GM21447 (cell line): ENCODE measurements around the gene FUT6.

Experiments used
- ATAC-seq: cut with Tn5 transposase; IDR thresholded peaks from one replicate; pipeline ENCODE4 v1.9.1; 2021; ENCODE audit not compliant: unreplicated experiment

FUT6 gene

GRCh38 chr19:5828661-5829566 is 10.6 kb downstream of the FUT6 start:
- no peak for ATAC-seq

- ATAC-seq: peak; percentile 59
Measured at GRCh38 chr19:5827891-5828660, 11.4 kb downstream of the FUT6 start.

GRCh38 chr19:5827342-5827890 is 12.1 kb downstream of the FUT6 start:
- no peak for ATAC-seq

- no peak for ATAC-seq
Measured at GRCh38 chr19:5826531-5827341, 12.8 kb downstream of the FUT6 start.

- no peak for ATAC-seq
Measured at GRCh38 chr19:5825178-5825577, 14.3 kb downstream of the FUT6 start.

GRCh38 chr19:5824751-5825150 is 14.8 kb downstream of the FUT6 start:
- ATAC-seq: no peak

- ATAC-seq: no peak
Measured at GRCh38 chr19:5823579-5824281, 15.8 kb downstream of the FUT6 start.

- no peak for ATAC-seq
Measured at GRCh38 chr19:5822181-5822844, 17.2 kb downstream of the FUT6 start.

- no peak for ATAC-seq
Measured at GRCh38 chr19:5821521-5822180, 17.9 kb downstream of the FUT6 start.

GRCh38 chr19:5820785-5821184 is 18.7 kb downstream of the FUT6 start:
- ATAC-seq: no peak

- ATAC-seq: no peak
Measured at GRCh38 chr19:5818594-5818993, 20.9 kb downstream of the FUT6 start.

- ATAC-seq: no peak
Measured at GRCh38 chr19:5817218-5817617, 22.3 kb downstream of the FUT6 start.

- ATAC-seq: no peak
Measured at GRCh38 chr19:5814852-5815246, 24.7 kb downstream of the FUT6 start.

GRCh38 chr19:5814123-5814851 is 25.2 kb downstream of the FUT6 start:
- ATAC-seq: no peak

- no peak for ATAC-seq
Measured at GRCh38 chr19:5811117-5811516, 28.4 kb downstream of the FUT6 start.

- ATAC-seq: no peak
Measured at GRCh38 chr19:5809469-5809868, 30.0 kb downstream of the FUT6 start.

GRCh38 chr19:5809053-5809452 is 30.4 kb downstream of the FUT6 start:
- ATAC-seq: no peak

GRCh38 chr19:5808120-5808816 is 31.2 kb downstream of the FUT6 start:
- no peak for ATAC-seq
